NCI-H2081 treated with DMSO at 0.1 percent for 48 hours (cell line): ENCODE results near the gene LDLRAP1.
"Not testable (repeated sequence)": the region's sequence is repeated elsewhere in the genome, so short reads cannot be mapped to it uniquely, and the experiment has no call there.

Experiments used
- DNase-seq: peaks from one replicate; lab custom pipeline; 2025; lab: John Stamatoyannopoulos, UW

The LDLRAP1 gene

GRCh38 chr1:25577134-25577920, 33.9 kb downstream of the LDLRAP1 start:
- DNase-seq = no peak

- DNase-seq = no peak
These were observed 36.2 kb downstream of the LDLRAP1 start for GRCh38 chr1:25579292-25580252.

- DNase-seq = no peak
These were observed 37.5 kb downstream of the LDLRAP1 start for GRCh38 chr1:25580927-25581326.

- no peak for DNase-seq
These were observed 38.4 kb downstream of the LDLRAP1 start for GRCh38 chr1:25581764-25582163.

GRCh38 chr1:25583519-25584370, 40.3 kb downstream of the LDLRAP1 start:
- DNase-seq = no peak

- no peak for DNase-seq
These were observed 42.8 kb downstream of the LDLRAP1 start for GRCh38 chr1:25586181-25586588.

- no peak for DNase-seq
These were observed 43.9 kb downstream of the LDLRAP1 start for GRCh38 chr1:25587290-25587689.

GRCh38 chr1:25588224-25588623, 44.8 kb downstream of the LDLRAP1 start:
- not testable (repeated sequence) for DNase-seq

GRCh38 chr1:25588786-25589185, 45.4 kb downstream of the LDLRAP1 start:
- DNase-seq = not testable (repeated sequence)

GRCh38 chr1:25590096-25590824, 46.9 kb downstream of the LDLRAP1 start:
- DNase-seq = no peak

GRCh38 chr1:25593861-25594260, 50.5 kb downstream of the LDLRAP1 start:
- DNase-seq = no peak

- DNase-seq = no peak
These were observed 51.6 kb downstream of the LDLRAP1 start for GRCh38 chr1:25594971-25595370.

- DNase-seq = not testable (repeated sequence)
These were observed 53.2 kb downstream of the LDLRAP1 start for GRCh38 chr1:25596641-25597040.

- DNase-seq = no peak
These were observed 55.5 kb downstream of the LDLRAP1 start for GRCh38 chr1:25598879-25599278.

GRCh38 chr1:25599969-25600610, 56.7 kb downstream of the LDLRAP1 start:
- no peak for DNase-seq

- DNase-seq = not testable (repeated sequence)
These were observed 57.7 kb downstream of the LDLRAP1 start for GRCh38 chr1:25600971-25601699.

- DNase-seq = not testable (repeated sequence)
These were observed 60.6 kb downstream of the LDLRAP1 start for GRCh38 chr1:25603779-25604538.

- DNase-seq = no peak
These were observed 63.7 kb downstream of the LDLRAP1 start for GRCh38 chr1:25607123-25607522.

GRCh38 chr1:25608488-25609178, 65.2 kb downstream of the LDLRAP1 start:
- peak; percentile 21 for DNase-seq
